Naive thymus-derived CD8-positive, alpha-beta T cell (primary cell): ENCODE data around the gene JPH3. TPM values are rescaled to one million over a fixed set of nuclear protein-coding genes. Genes with fewer than 3 reads are reported as not detected.
A peak's percentile ranks its signal among the peaks of the same experiment; 100 is the strongest.

Experiments used
- ATAC-seq, 2 donors: fragments of 150-1000 bp; cut with Tn5 transposase in 1 of 2; sonication (Bioruptor Pico), chemical (Tn5 transposase) in 1 of 2; 1 replicate in 1 of 2; 2 replicates in 1 of 2; pipeline ENCODE4 v1.10.0; 2021; ENCODE audit warnings: mild to moderate bottlenecking in 2 of 2, moderate library complexity in 2 of 2
- POLR2A ChIA-PET: fragments of 350-600 bp; sonication (Branson Sonifier 250); formaldehyde crosslinking; loops from one replicate; lab custom pipeline; 2021; ENCODE audit warnings: antibody characterized with exemption; lab: Charles Lee
- DNase-seq, 10 donors: peaks; one replicate each; pipeline versions ENCODE4 v3.0.0 to v3.0.0-alpha.2; 2020 to 2022
- H3K27ac Mint-ChIP-seq, 10 donors: one replicate each; pipeline ENCODE4 v1.8.0; 2020 to 2022; ENCODE audit warnings: mild to moderate bottlenecking in 10 of 10, mixed read lengths in 10 of 10, moderate library complexity in 4 of 10, inconsistent platforms in 1 of 10
- H3K27me3 Mint-ChIP-seq, 5 donors: one replicate each; pipeline ENCODE4 v1.8.0; 2021 to 2022; ENCODE audit warnings: mixed read lengths in 5 of 5
- H3K36me3 Mint-ChIP-seq, 3 donors: one replicate each; pipeline ENCODE4 v1.8.0; 2020 to 2022; ENCODE audit warnings: mixed read lengths in 3 of 3, mild to moderate bottlenecking in 2 of 3, inconsistent platforms in 1 of 3
- H3K4me1 Mint-ChIP-seq, 4 donors: one replicate each; pipeline ENCODE4 v1.8.0; 2021 to 2022; ENCODE audit warnings: mixed read lengths in 4 of 4
- H3K4me3 Mint-ChIP-seq, 10 donors: one replicate each; pipeline ENCODE4 v1.8.0; 2020 to 2022; ENCODE audit warnings: mild to moderate bottlenecking in 10 of 10, mixed read lengths in 10 of 10, moderate library complexity in 6 of 10, inconsistent platforms in 1 of 10
- H3K9me3 Mint-ChIP-seq, 9 donors: one replicate each; pipeline ENCODE4 v1.8.0; 2020 to 2022; ENCODE audit warnings: mixed read lengths in 9 of 9, mild to moderate bottlenecking in 3 of 9, inconsistent platforms in 1 of 9, moderate library complexity in 1 of 9
- polyA plus RNA-seq, 3 donors: library from polyadenylated mRNA; unstranded; fragments of 300-500 nt; fragmentation: Illumina TruSeq; gene quantifications; one replicate each; pipeline ENCODE4 v1.2.3, GENCODE V29; 2021
- total RNA-seq, 8 experiments: library from RNA in 2 of 8; stranded (reverse) in 2 of 8; gene quantifications; one replicate each; pipeline ENCODE4 v1.2.3 and lab custom pipeline; 2021 to 2026

JPH3 gene
- total and polyA plus RNA-seq, 5 experiments from 2014 or later: 0.08 to 0.09 TPM; not detected in 3

DNA sequence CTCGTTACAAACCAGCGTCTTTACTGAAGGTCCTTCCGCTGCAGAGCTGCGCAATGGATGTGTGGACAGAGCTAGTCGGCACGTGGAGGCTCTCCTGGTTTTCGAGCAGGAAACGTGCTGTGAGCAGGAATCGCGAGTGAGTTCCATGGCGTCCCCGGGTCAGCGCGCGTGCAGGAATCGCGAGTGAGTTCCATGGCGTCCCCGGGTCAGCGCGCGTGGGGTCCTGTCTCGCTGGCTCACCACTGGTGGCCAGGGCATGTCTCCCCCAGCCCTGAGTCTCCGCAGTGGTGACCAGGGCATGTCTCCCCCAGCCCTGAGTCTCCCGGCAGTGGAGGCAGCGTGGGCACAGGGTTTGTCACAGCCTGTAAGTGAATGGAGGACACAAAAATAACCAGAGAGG lies 100.8 kb downstream of the JPH3 start:
- H3K27ac Mint-ChIP-seq: peak overlapping the region in 7 of 10 donors; percentile 53 to 92 (median 84)
- H3K9me3 Mint-ChIP-seq: no peaks in the 10 kb centered on the region
- H3K4me3 Mint-ChIP-seq: peak overlapping the region in 7 of 10 donors; percentile 39 to 82 (median 66)
- POLR2A ChIA-PET: interaction anchor here (1.2 to 2.6 kb wide), 4 partner anchors 9 to 77 kb away, joined by 3 to 13 read pairs (median 8); partner anchors contain the start of gene KLHDC4
- peaks cover 0 to 31% (median 2%) of the 10 kb centered on the region in 3 donors for H3K36me3 Mint-ChIP-seq
- H3K4me1 Mint-ChIP-seq: peaks cover 11 to 51% (median 45%) of the 10 kb centered on the region in 4 donors
- H3K27me3 Mint-ChIP-seq: no peaks in the 10 kb centered on the region
- ATAC-seq (no peak), DNase-seq (no peak)

DNA sequence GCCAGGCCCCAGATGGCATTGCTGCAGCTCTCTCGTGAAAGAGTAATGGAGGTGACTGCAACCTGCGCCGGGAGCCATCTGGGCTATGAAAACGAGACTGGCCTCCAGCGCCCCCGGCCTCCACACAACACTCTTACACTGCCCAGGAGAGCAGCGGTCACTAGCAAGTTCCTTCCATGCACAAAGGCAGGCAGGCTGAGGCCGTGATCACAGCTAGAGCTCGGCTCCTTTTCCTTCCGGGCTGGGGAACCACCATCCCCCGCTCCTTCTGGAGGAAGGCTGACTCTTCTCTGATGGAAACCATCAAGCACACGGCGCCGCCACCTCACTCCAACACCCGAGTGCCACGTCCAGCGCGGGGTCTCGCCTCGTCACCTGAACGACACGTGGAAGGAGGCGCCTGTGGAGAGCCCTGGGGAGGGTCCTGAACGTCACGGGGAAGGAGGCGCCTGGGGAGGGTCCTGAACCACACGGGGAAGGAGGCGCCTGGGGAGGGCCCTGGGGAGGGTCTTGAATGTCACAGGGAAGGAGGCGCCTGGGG lies 101.6 kb downstream of the JPH3 start:
- POLR2A ChIA-PET: interaction anchor here (0.6 to 1.6 kb wide), 2 partner anchors 10 to 72 kb away, joined by 4 read pairs; no protein-coding TSS in a partner anchor
- Mint-ChIP-seq H3K4me1 (peaks cover 11 to 44% (median 42%) of the 10 kb centered on the region in 4 donors), H3K4me3 (peak overlapping the region in 2 of 10 donors; percentile 22 to 37), H3K27me3 (no peaks in the 10 kb centered on the region), H3K36me3 (peaks cover 0 to 39% (median 5%) of the 10 kb centered on the region in 3 donors), H3K9me3 (no peaks in the 10 kb centered on the region), H3K27ac (peak overlapping the region in 4 of 10 donors; percentile 27 to 84 (median 51))
- ATAC-seq (no peak), DNase-seq (no peak)

DNA sequence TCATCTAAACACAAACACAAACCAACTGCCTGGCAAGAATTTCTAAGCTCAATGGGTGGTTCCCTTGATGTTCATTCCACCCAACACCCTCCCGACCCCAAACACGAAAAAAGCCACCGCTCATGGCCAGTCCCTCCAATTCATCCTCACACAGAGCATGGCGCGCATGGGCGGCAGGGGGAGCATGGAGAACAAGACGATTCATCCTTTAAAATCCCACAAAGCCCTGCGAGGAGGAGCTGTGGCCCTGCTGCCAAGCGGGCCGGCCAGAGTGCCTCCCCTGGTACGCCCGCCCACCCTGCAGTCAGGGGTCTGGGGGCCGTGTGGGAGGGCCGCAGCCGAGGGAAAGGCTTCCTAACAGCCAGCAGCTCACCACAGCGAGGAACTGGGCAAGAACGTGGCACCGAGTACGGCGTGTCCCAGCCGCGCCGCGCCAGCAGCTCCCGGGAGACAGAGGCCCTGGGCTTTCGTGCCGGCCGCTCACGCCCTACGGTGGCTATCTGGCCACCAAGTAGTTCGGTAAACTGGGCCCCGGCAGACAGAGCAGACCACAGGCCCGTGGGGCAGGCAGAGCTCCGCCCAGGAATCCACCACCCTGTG lies 102.5 kb downstream of the JPH3 start:
- Mint-ChIP-seq H3K4me1 (peaks cover 11 to 39% (median 37%) of the 10 kb centered on the region in 4 donors), H3K27ac (peak overlapping the region in 4 of 10 donors; percentile 43 to 79 (median 68)), H3K9me3 (no peaks in the 10 kb centered on the region), H3K4me3 (peak overlapping the region in 1 of 10 donors; percentile 18), H3K36me3 (peaks cover 0 to 45% (median 5%) of the 10 kb centered on the region in 3 donors), H3K27me3 (no peaks in the 10 kb centered on the region)
- no peak for DNase-seq
- POLR2A ChIA-PET: interaction anchor here (0.9 kb wide), 1 partner anchor 9 kb away, joined by 5 read pairs; no protein-coding TSS in a partner anchor
- ATAC-seq: no peak

DNA sequence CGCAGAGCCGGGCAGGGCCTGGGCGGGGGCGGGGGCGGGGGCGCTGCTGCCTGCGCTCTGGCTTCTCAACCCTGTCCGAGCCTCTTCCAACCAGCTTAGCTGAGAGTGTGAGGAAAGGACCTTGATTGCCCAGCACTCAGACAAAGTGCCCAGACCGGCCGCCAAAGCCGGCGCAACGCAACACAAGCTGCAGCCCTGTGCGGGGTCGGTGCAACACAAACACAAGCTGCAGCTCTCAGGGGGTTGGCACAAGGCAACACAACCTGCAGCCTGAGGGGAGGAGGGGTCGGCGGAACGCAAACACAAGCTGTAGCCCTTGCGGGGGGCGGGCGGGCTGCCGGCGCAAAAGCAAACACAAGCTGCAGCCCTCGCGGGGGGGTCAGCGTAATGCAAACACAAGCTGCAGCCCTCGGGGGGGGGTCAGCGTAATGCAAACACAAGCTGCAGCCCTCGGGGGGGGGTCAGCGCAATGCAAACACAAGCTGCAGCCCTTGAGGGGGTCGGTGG lies 103.5 kb downstream of the JPH3 start:
- Mint-ChIP-seq H3K9me3 (no peaks in the 10 kb centered on the region), H3K27ac (no peak overlapping the region), H3K4me1 (peaks cover 11 to 33% (median 33%) of the 10 kb centered on the region in 4 donors), H3K27me3 (no peaks in the 10 kb centered on the region), H3K36me3 (peaks cover 0 to 52% (median 11%) of the 10 kb centered on the region in 3 donors), H3K4me3 (no peak overlapping the region)
- POLR2A ChIA-PET: interaction anchor here (0.9 kb wide), 1 partner anchor 8 kb away, joined by 5 read pairs; no protein-coding TSS in a partner anchor
- DNase-seq (no peak), ATAC-seq (no peak)

DNA sequence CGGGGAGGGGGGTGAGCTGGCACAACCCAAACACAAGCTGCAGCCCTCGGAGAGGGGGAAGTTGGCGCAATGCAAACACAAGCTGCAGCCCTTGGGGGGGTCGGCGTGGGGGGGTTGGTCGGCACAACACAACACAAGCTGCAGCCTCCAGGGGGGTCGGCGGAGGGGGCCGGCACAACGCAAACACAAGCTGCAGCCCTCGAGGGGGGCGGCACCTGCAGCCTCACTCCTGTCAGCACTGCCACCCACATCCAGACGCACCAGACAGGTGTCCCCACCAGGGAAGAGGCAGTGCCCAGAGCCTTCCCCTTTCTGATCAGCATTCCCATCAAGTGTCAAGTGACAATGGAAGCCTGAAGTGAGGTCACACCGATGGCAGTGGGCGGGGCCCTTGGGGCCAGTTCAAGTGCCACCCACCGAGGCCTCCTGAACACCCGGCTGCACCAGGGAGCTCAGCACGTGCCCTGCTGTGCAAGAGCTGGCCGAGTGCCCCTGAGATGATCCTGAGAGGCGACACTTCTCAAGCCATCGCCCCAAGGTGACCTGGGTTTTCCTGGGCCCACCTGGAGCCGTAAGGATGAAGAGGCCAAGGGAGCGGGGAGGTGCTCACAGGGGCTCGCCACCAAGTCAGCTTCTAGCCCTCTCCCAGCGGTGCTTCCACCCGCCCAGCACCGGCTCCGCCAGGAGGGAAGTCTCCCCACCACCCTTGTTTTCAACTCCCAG lies 104.1 kb downstream of the JPH3 start:
- peak overlapping the region in 2 of 10 donors; percentile 51 to 75 for H3K27ac Mint-ChIP-seq
- no peak overlapping the region for H3K4me3 Mint-ChIP-seq
- DNase-seq: no peak
- POLR2A ChIA-PET: no interaction called here
- ATAC-seq: no peak
- H3K27me3 Mint-ChIP-seq: no peaks in the 10 kb centered on the region
- H3K4me1 Mint-ChIP-seq: peaks cover 11 to 30% (median 26%) of the 10 kb centered on the region in 4 donors
- H3K9me3 Mint-ChIP-seq: no peaks in the 10 kb centered on the region
- peaks cover 0 to 57% (median 11%) of the 10 kb centered on the region in 3 donors for H3K36me3 Mint-ChIP-seq

DNA sequence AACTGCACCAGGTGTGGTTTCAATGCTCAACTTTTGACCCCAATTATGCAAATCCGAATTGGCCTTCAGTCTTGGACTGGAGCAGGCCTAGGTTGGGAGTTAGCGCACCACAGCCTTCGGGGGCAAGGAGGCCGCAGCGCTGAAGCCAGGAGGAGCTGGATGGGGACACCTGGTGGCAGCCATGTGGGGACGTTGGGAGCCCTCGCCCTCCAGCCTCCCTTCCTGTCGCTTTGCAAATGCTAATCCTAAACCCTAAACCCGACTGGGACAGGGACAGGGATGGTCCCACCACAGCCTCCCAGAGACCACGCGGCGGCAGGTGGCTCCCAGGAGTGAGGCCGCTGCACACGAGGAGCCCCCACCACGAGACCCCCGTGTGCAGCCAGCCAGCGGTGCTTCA lies 104.8 kb downstream of the JPH3 start:
- ATAC-seq (no peak), DNase-seq (no peak)
- Mint-ChIP-seq H3K27ac (peak overlapping the region in 1 of 10 donors; percentile 75), H3K9me3 (no peaks in the 10 kb centered on the region), H3K4me3 (no peak overlapping the region), H3K36me3 (peaks cover 0 to 58% (median 11%) of the 10 kb centered on the region in 3 donors), H3K27me3 (no peaks in the 10 kb centered on the region), H3K4me1 (peaks cover 6 to 25% (median 21%) of the 10 kb centered on the region in 4 donors)
- POLR2A ChIA-PET: no interaction called here

DNA sequence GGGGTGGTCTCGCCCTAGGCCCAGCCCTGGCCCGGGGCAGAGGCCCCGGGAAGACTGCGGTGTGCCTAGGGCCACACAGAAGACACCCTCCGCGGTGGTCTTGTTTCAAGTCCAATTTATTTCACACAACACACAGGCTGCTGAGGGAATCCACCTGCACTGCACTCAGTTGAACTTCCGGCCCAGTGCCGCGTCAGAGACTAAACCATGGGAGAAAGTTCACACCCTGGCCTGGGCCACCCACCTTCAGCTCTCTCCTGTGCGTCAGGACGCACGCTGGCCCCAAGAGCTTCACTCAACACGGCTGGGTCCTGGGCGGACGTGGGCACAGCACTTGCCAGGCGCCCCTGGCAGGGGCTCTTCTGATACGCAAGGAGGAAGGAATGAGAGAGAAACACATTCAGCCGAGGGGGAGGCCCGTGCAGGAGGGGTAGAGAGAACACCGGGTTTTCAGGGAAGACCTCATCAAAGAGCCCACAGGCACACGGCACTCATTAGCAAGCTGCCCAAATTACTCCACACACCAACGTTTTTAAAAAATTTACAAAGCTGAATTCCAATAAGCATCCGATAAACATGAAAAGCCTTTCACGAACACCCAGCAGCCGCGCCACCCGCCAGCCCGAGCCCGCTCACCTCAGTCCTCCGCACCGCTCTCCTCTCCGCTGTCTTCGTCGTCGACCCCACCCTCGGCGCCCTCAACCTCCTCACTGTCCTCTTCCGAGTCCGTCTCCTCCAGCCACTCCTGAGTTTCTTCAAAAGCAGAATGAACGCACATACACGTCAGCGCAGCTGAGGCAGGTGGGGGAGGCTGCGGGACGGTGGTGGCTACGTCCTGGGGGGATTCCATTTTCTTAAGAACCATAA lies 105.6 kb downstream of the JPH3 start:
- Mint-ChIP-seq H3K4me3 (no peak overlapping the region), H3K27me3 (no peaks in the 10 kb centered on the region), H3K9me3 (no peaks in the 10 kb centered on the region), H3K36me3 (peaks cover 0 to 54% (median 11%) of the 10 kb centered on the region in 3 donors), H3K27ac (peak overlapping the region in 1 of 10 donors; percentile 84), H3K4me1 (peaks cover 0 to 24% (median 18%) of the 10 kb centered on the region in 4 donors)
- ATAC-seq: no peak
- peak in 1 of 10 donors; percentile 32 for DNase-seq
- POLR2A ChIA-PET: no interaction called here

DNA sequence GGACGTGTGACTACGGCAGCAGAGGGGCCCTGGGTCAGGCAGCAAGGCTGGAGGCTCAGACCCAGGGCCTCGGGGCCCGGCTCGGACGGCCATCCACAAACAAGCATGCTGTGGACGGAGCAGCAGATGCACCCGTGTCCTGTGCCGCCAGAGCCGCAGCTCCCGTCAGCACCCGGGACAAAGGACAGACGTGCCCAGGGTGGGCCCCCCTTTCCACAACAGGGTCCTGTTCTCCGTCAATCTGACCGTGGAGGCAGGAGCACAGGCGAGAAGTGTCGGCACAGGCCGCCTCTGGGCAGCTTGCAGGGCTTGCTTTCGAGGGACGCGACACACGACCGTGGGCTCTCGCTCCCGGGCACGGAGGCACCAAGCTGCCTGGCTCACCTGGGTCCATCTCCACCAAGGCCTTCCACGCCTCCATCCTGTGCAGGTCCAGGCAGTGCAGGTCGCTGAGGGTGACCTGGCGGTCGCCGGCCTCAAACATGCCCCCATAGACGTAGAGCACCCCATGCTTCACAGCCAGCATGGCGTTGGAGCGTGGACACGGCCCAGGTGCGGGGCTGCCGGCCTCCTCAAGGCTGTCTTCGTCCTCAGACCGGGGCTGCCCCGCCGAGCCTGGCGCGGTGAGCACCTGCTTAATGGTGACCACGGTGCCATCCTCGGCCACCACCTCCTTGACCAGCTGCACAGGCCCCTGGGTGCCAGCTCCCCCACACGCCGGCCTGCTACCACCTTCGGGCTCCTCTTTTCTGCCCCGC lies 106.8 kb downstream of the JPH3 start:
- H3K4me1 Mint-ChIP-seq: peaks cover 0 to 26% (median 17%) of the 10 kb centered on the region in 4 donors
- POLR2A ChIA-PET: no interaction called here
- DNase-seq: no peak
- no peaks in the 10 kb centered on the region for H3K9me3 Mint-ChIP-seq
- ATAC-seq: no peak
- H3K4me3 Mint-ChIP-seq: no peak overlapping the region
- peaks cover 0 to 54% (median 13%) of the 10 kb centered on the region in 3 donors for H3K36me3 Mint-ChIP-seq
- no peak overlapping the region for H3K27ac Mint-ChIP-seq
- H3K27me3 Mint-ChIP-seq: no peaks in the 10 kb centered on the region

DNA sequence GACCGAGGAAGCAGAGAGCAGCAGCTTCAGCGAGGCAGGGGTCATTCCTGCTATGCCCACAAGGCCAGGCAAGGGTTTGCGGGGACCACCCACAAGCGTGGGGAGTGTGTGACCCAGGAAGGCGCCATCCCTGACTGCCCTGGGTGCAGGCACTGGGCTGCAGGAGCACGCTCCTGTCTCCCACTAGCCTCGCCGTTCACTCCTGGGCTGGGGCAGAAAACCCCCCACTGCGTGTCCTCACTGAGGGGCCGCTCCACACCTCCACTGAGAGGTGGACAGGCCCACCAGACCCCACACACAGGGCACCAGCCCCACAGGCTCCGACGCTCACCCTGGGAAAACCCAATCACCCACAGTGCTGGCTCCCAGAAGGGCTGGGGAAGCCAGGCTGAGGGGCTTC lies 107.4 kb downstream of the JPH3 start:
- H3K4me1 Mint-ChIP-seq: peaks cover 0 to 29% (median 21%) of the 10 kb centered on the region in 4 donors
- DNase-seq (no peak), ATAC-seq (no peak)
- H3K9me3 Mint-ChIP-seq: no peaks in the 10 kb centered on the region
- POLR2A ChIA-PET: interaction anchor here (0.6 kb wide), 1 partner anchor 56 kb away, joined by 3 read pairs; the partner anchor contains the start of gene KLHDC4
- peak overlapping the region in 1 of 10 donors; percentile 56 for H3K27ac Mint-ChIP-seq
- H3K36me3 Mint-ChIP-seq: peaks cover 0 to 55% (median 11%) of the 10 kb centered on the region in 3 donors
- no peak overlapping the region for H3K4me3 Mint-ChIP-seq
- H3K27me3 Mint-ChIP-seq: no peaks in the 10 kb centered on the region

DNA sequence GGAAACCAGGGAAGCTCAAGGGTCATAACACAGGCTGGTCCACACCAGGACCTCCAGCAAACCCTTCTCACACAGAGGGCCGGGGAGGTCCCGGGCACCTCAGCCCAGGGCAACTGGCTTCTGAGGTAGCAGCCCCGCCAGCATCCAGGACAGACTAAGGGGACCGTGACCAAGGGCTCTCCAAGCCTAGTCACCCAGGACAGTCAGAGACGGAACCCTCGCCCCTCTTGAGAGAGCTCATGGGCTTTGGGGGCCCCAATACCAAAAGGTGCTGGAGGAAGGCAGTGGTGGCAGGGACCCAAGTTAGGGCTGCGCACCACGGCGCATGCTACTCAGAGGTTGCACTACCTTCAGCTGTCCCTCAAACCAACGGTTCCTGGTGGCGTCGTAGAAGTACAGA lies 108.6 kb downstream of the JPH3 start:
- DNase-seq (no peak), ATAC-seq (no peak)
- Mint-ChIP-seq H3K36me3 (peaks cover 0 to 64% (median 18%) of the 10 kb centered on the region in 3 donors), H3K4me3 (no peak overlapping the region), H3K27ac (no peak overlapping the region), H3K27me3 (no peaks in the 10 kb centered on the region), H3K4me1 (peaks cover 6 to 40% (median 32%) of the 10 kb centered on the region in 4 donors), H3K9me3 (no peaks in the 10 kb centered on the region)
- POLR2A ChIA-PET: interaction anchor here (0.6 kb wide), 1 partner anchor 313 kb away, joined by 5 read pairs; no protein-coding TSS in a partner anchor

DNA sequence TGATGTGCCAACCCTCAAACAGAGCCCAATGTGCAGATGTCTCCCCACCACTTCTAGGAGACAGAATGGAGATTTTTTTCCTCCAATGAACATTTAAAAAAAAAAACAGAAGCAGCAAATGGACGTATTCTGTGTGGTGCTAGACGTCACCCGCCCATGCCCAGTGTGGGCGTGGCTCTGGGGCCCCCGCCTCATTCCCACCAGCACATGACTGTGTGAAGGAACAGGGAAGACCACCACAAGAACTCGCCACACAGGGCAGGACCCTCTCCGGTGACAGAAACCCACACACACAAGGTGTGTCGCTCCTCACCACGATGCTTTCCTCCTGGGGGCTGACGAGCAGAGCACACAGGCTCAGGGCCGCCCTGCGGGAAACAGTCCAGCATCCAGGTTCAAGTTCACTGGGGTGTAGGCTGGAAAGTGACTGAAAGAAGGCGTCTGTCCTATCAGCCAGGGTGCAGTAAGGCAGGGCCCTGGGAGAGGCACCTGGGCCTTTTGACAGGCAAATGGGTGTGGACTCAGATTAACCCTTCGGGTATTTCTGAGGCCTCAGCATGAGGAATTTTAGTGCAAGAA lies 110.0 kb downstream of the JPH3 start:
- DNase-seq (no peak), ATAC-seq (no peak)
- Mint-ChIP-seq H3K4me3 (peak overlapping the region in 1 of 10 donors; percentile 10), H3K4me1 (peaks cover 6 to 44% (median 32%) of the 10 kb centered on the region in 4 donors), H3K36me3 (peaks cover 0 to 71% (median 18%) of the 10 kb centered on the region in 3 donors), H3K9me3 (no peaks in the 10 kb centered on the region), H3K27ac (peak overlapping the region in 4 of 10 donors; percentile 11 to 84 (median 29)), H3K27me3 (no peaks in the 10 kb centered on the region)
- POLR2A ChIA-PET: interaction anchor here (2.7 kb wide), 1 partner anchor 10 kb away, joined by 13 read pairs; no protein-coding TSS in a partner anchor
